ENCODE results near the gene CDK17. TPM values are rescaled to one million over a fixed set of nuclear protein-coding genes. Genes with fewer than 3 reads are reported as not detected.
"Not testable (repeated sequence)": the region's sequence is repeated elsewhere in the genome, so short reads cannot be mapped to it uniquely, and the experiment has no call there.

The CDK17 gene
- total RNA-seq, 8 experiments from 2014 or later, result 28.5 to 61.1 (median 45.5) TPM

DNA sequence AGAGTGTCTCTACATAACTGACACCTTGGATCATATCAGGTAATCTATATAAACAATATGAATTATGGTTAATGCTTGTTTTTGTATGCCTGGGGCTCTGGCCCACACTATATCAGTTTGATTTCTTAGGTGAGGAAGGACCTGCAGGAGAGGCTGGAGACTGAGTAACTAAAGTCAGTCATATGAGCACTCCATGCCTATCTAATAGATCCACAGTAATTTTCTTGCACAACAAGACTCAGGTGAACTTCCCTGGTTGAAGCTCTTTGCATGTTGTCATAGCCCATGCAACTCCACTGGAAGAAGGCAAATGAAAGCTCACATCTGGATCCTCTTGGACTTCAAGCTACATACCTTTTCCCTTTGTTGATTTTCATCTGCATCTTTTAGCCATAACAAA is 62.3 kb downstream of the CDK17 start:
- in situ Hi-C loops (cut with MboI; ENCODE audit: low pct_unique_long_range_greater_than_20kb in 2 of 9, low sequenced_read_pairs in 9 of 9, unreplicated experiment in 9 of 9), result no loop called here
- H3K4me3 ChIP-seq, result no peak overlapping the region
- no peak overlapping the region for H3K27ac ChIP-seq
- no peaks in the 10 kb centered on the region for H3K4me1 ChIP-seq (replicated peaks in 1 of 2)
- ATAC-seq (replicated peaks in 6 of 8), result no peak

DNA sequence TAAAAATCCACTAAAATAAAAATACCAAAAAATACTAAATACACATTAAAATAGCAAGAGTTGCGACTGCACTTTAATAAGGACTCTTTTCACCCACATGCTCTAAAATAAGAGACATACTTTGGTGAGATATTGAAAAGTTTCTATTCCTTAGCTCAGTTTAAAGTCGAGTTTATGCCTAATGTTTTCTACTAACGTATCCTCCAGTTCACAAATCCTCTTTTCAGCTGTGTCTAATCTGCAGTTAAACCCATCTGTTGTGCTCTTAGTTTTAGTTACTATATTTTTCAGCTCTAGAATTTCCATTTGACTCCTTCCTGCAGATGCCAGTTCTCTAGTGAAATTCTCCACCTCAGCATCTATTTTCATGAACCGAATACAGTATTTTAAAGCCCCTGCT is 63.8 kb downstream of the CDK17 start:
- no peaks in the 10 kb centered on the region for H3K4me1 ChIP-seq (replicated peaks in 1 of 2)
- no peak for ATAC-seq (replicated peaks in 6 of 8)
- in situ Hi-C loops (cut with MboI; ENCODE audit: low pct_unique_long_range_greater_than_20kb in 2 of 9, low sequenced_read_pairs in 9 of 9, unreplicated experiment in 9 of 9), result no loop called here
- H3K27ac ChIP-seq, result no peak overlapping the region
- H3K4me3 ChIP-seq, result no peak overlapping the region
- 67 to 100% (median 96%) methylated on average over 1 to 4 of the region's 4 CpGs for WGBS, 10 experiments

DNA sequence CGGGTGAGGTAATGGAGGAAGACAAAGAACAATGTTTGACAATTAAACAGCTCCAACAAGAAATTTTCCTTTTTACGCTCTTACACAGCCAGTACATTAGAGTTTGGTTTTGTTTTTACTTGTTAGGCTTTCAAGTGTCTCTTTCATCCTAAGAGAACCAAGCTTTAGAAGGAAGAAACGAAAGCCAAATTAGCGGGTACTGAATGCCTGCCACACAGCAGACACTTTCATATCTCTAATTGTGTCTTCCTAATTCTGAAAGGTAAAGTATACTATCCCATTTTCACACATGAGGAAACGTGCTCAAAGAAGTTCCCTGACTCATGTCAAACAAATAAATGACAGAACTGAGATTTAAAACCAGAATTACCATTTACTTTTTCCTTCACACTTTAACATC is 65.0 kb downstream of the CDK17 start:
- 67 to 100% (median 94%) methylated on average over 1 to 5 of the region's 5 CpGs for WGBS, 10 experiments
- H3K27ac ChIP-seq, result no peak overlapping the region
- H3K4me3 ChIP-seq, result no peak overlapping the region
- in situ Hi-C loops (cut with MboI; ENCODE audit: low pct_unique_long_range_greater_than_20kb in 2 of 9, low sequenced_read_pairs in 9 of 9, unreplicated experiment in 9 of 9), result no loop called here
- H3K4me1 ChIP-seq (replicated peaks in 1 of 2), result no peaks in the 10 kb centered on the region
- no peak for ATAC-seq (replicated peaks in 6 of 8)

DNA sequence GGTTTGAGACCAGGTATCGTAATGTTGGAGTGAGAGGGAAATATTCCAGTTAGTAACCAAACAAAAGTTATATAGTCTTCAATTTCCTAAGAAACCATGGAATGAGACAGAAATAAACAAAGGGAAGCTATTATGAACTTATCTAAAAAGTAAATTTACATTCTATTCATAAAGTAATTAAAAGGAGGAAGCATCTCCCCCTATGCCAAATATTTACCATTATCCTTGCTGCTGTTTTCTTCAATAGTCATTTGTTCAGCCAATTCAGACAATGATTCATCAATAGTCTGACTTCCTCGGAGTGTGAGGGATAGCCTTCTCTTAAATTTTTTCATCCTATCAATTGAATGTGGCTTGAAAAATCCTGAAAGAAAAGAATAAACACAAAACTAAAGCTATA is 65.7 kb downstream of the CDK17 start:
- no peak overlapping the region for H3K27ac ChIP-seq
- H3K4me3 ChIP-seq, result no peak overlapping the region
- 80 to 100% (median 89%) methylated on average over 1 to 2 of the region's 2 CpGs for WGBS, 10 experiments
- ATAC-seq (replicated peaks in 6 of 8), result no peak
- in situ Hi-C loops (cut with MboI; ENCODE audit: low pct_unique_long_range_greater_than_20kb in 2 of 9, low sequenced_read_pairs in 9 of 9, unreplicated experiment in 9 of 9), result no loop called here
- no peaks in the 10 kb centered on the region for H3K4me1 ChIP-seq (replicated peaks in 1 of 2)

DNA sequence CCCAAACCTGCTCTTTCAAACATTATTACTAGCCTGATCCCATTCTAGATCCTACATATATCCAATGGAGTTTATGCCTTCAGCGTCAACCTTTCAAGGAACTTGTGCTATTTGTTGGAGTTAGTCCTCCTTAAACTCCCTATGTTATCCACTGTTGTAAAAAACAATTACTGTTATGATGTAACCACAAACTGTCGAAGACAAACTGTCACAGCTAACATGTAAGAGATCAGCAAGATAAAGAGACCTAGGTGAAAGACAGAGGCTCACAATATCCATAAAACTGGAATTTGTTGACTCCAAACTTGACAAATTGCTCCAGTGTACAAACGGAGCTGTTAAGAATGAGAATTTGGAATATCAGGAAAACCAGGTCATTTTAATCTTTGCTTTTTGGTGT is 70.7 kb downstream of the CDK17 start:
- ATAC-seq (replicated peaks in 6 of 8), result no peak
- in situ Hi-C loops (cut with MboI; ENCODE audit: low pct_unique_long_range_greater_than_20kb in 2 of 9, low sequenced_read_pairs in 9 of 9, unreplicated experiment in 9 of 9), result no loop called here
- Histone ChIP-seq H3K27ac (no peak overlapping the region), H3K4me3 (no peak overlapping the region), H3K4me1 (replicated peaks in 1 of 2) (no peaks in the 10 kb centered on the region)
- WGBS, 10 experiments, result 63 to 100% (median 90%) methylated on average over 1 to 3 of the region's 3 CpGs; no CpG with 5 or more reads in 1 of the 10 experiments

DNA sequence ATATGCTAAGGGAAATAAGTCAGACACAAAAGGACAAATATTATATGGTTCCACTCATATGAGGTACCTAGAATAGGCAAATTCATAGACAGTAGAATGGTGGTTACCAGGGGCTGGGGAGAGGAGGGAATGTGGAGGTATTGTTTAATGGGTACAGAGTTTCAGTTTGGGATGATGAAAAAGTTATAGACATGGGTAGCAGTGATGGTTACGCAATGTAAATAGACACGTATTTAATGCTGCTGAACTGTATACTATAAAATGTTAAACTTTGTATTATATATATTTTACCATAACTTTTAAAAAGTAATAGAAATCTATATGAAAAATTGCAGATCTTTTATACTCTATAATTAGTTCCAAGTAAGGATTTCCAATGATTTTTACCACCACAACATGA is 71.2 kb downstream of the CDK17 start:
- WGBS, 10 experiments, result 92 to 100% (median 100%) methylated on average over 1 to 2 of the region's 2 CpGs; no CpG with 5 or more reads in 1 of the 10 experiments
- no peak overlapping the region for H3K27ac ChIP-seq
- in situ Hi-C loops (cut with MboI; ENCODE audit: low pct_unique_long_range_greater_than_20kb in 2 of 9, low sequenced_read_pairs in 9 of 9, unreplicated experiment in 9 of 9), result no loop called here

DNA sequence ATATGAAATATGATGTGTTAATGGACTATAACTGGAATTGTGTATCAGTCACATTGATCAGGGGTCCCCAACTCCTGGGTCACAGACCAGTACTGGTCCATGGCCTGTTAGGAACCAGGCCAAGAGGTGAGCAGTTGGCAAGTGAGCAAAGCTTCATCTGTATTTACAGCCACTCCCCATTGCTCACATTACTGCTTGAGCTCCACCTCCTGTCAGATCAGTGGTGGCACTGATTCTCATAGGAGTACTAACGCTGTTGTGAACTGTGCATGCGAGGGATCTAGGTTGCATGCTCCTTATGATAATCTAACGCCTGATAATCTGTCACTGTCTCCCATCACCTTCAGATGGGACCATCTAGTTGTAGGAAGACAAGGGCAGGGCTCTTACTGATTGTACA is 72.3 kb downstream of the CDK17 start:
- peak in 2 of 8 experiments; percentile 34 to 48 for ATAC-seq (replicated peaks in 6 of 8)
- WGBS, 10 experiments, result 83 to 100% (median 90%) methylated on average over 1 to 2 of the region's 3 CpGs; no CpG with 5 or more reads in 7 of the 10 experiments
- no peak overlapping the region for H3K27ac ChIP-seq
- no peak overlapping the region for H3K4me3 ChIP-seq
- H3K4me1 ChIP-seq (replicated peaks in 1 of 2), result no peaks in the 10 kb centered on the region
- in situ Hi-C loops (cut with MboI; ENCODE audit: low pct_unique_long_range_greater_than_20kb in 2 of 9, low sequenced_read_pairs in 9 of 9, unreplicated experiment in 9 of 9), result no loop called here

More for the DNA sequence above, 71.2 kb downstream of the CDK17 start:
- no peak overlapping the region for H3K4me3 ChIP-seq
- no peaks in the 10 kb centered on the region for H3K4me1 ChIP-seq (replicated peaks in 1 of 2)
- no peak for ATAC-seq (replicated peaks in 6 of 8)

DNA sequence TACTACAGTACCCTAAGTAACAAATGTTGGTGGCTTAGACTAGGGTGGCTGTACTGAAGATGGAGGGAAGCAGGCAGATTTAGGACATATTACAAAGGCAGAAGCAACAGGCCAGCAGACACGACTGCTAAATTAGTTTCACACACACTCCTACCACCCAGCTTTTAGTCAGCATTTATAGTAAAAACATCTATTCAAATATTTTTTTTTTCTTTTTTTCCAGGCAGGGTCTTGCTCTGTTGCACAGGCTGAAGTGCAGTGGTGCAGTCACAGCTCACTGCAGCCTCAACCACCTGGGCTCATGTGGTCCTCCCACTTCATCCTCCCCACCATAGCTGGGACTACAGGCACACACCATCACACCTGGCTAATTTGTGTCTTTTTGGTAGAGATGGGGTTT is 72.9 kb downstream of the CDK17 start:
- in situ Hi-C loops (cut with MboI; ENCODE audit: low pct_unique_long_range_greater_than_20kb in 2 of 9, low sequenced_read_pairs in 9 of 9, unreplicated experiment in 9 of 9), result no loop called here

DNA sequence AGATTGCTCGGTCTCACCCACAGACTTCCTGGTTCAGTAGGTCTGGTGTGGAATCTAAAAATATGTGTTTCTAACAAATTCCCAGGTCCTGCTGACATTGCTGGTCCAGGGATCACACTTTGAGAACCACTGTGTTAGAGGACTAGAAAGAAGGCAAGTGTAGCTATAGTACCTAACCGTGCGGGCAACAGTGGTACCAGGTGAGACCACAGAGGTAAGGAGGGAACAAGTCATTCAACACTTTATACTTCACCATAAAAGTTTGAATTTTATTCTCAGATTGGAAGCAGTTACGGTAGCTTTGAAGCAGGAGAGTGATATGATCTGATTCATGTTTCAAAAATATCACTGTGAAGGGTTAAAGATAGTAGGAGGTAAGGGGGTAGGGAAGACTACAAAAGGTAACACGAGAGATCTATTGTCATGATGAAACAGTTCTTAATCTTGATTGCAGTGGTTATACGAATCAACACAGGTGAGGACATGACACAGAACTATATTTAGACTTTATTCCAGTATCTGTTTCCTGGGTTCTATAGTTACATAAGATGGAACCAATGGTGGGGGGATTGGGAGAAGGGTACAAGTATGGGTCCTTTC is 73.5 kb downstream of the CDK17 start:
- Histone ChIP-seq H3K4me3 (no peak overlapping the region), H3K27ac (no peak overlapping the region), H3K4me1 (replicated peaks in 1 of 2) (no peaks in the 10 kb centered on the region)
- ATAC-seq (replicated peaks in 6 of 8), result no peak
- 85 to 100% (median 91%) methylated on average over 1 to 6 of the region's 6 CpGs for WGBS, 10 experiments
- in situ Hi-C loops (cut with MboI; ENCODE audit: low pct_unique_long_range_greater_than_20kb in 2 of 9, low sequenced_read_pairs in 9 of 9, unreplicated experiment in 9 of 9), result no loop called here

More for the DNA sequence above, 72.9 kb downstream of the CDK17 start:
- H3K27ac ChIP-seq, result no peak overlapping the region
- 40 to 100% (median 91%) methylated on average over 1 of the region's 1 CpG; no CpG with 5 or more reads in 5 of the 10 experiments for WGBS, 10 experiments
- no peak for ATAC-seq (replicated peaks in 6 of 8)
- H3K4me1 ChIP-seq (replicated peaks in 1 of 2), result no peaks in the 10 kb centered on the region
- no peak overlapping the region for H3K4me3 ChIP-seq

DNA sequence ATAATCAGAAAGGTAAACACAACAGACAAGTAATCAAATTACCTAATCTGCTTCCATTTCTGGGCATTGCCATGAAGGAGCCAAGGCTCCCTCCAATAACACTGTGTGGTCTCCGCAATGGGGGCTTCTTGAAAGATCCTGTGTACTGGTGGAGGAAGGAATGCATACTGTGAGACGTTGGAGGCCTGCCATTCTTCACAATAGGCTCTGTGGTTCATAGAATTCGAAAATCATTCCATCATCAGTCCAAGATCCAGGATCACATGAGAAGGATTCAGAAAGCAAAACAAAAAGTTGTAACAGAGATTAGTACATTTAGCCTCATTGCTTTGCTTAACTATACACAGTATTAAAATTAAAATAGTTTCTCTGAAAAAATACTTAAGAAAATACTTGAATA is 76.3 kb downstream of the CDK17 start:
- ATAC-seq (replicated peaks in 6 of 8), result no peak
- WGBS, 10 experiments, result 61 to 100% (median 82%) methylated on average over 1 to 3 of the region's 3 CpGs; no CpG with 5 or more reads in 2 of the 10 experiments
- in situ Hi-C loops (cut with MboI; ENCODE audit: low pct_unique_long_range_greater_than_20kb in 2 of 9, low sequenced_read_pairs in 9 of 9, unreplicated experiment in 9 of 9), result no loop called here
- Histone ChIP-seq H3K27ac (no peak overlapping the region), H3K4me1 (replicated peaks in 1 of 2) (no peaks in the 10 kb centered on the region), H3K4me3 (no peak overlapping the region)

DNA sequence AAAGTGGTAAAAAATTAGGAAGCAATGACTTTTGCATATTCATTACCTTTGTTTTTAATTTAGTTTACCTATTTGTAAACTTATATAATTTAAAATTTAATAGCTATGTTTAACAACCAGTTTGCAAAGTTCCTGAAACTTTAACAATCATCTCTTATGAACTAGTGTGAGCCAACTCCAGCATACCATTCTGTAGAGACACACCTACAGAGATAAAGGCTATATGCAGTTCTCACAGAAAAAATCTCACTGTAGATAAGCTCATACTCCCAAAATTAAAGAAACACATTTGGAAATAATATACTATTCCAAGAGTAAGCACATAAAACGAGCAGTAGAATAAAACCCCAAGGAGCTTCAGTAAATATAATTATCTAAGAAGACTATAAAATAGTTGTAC is 77.5 kb downstream of the CDK17 start:
- WGBS, 10 experiments, result 25 to 100% (median 89%) methylated on average over 1 of the region's 1 CpG; no CpG with 5 or more reads in 3 of the 10 experiments
- Histone ChIP-seq H3K27ac (no peak overlapping the region), H3K4me3 (no peak overlapping the region), H3K4me1 (replicated peaks in 1 of 2) (no peaks in the 10 kb centered on the region)
- no peak for ATAC-seq (replicated peaks in 6 of 8)
- in situ Hi-C loops (cut with MboI; ENCODE audit: low pct_unique_long_range_greater_than_20kb in 2 of 9, low sequenced_read_pairs in 9 of 9, unreplicated experiment in 9 of 9), result no loop called here

DNA sequence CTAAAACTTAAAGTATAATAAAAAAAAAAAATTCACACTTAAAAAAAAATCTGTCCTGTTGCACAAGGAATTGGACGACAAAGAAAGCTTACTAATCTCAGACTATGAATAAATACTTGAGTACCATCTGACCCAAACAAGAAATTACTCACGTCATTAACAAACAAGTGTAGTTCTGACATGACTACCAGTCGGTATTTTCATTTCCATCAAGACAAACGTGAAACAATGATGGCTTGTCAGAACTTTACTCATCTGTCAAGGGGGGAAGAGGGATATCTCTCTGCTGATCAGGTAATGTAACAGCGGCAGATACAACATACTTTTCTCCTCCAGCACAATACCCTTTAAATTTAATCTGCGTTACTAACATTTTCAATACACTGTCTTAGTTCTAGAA is 78.3 kb downstream of the CDK17 start:
- WGBS, 10 experiments, result 91 to 100% (median 95%) methylated on average over 2 to 6 of the region's 6 CpGs
- no peak overlapping the region for H3K4me3 ChIP-seq
- in situ Hi-C loops (cut with MboI; ENCODE audit: low pct_unique_long_range_greater_than_20kb in 2 of 9, low sequenced_read_pairs in 9 of 9, unreplicated experiment in 9 of 9), result no loop called here
- ATAC-seq (replicated peaks in 6 of 8), result no peak
- no peaks in the 10 kb centered on the region for H3K4me1 ChIP-seq (replicated peaks in 1 of 2)
- no peak overlapping the region for H3K27ac ChIP-seq

DNA sequence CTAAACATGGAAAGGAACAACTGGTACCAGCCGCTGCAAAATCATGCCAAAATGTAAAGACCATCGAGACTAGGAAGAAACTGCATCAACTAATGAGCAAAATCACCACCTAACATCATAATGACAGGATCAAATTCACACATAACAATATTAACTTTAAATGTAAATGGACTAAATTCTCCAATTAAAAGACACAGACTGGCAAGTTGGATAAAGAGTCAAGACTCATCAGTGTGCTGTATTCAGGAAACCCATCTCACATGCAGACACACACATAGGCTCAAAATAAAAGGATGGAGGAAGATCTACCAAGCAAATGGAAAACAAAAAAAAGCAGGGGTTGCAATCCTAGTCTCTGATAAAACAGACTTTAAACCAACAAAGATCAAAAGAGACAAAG is 82.4 kb downstream of the CDK17 start:
- in situ Hi-C loops (cut with MboI; ENCODE audit: low pct_unique_long_range_greater_than_20kb in 2 of 9, low sequenced_read_pairs in 9 of 9, unreplicated experiment in 9 of 9); H3K27ac ChIP-seq; ATAC-seq (replicated peaks in 6 of 8); H3K4me3 ChIP-seq; H3K4me1 ChIP-seq (replicated peaks in 1 of 2): not testable (repeated sequence)
- WGBS, 10 experiments, result no CpG with 5 or more reads among the region's 2 CpGs

DNA sequence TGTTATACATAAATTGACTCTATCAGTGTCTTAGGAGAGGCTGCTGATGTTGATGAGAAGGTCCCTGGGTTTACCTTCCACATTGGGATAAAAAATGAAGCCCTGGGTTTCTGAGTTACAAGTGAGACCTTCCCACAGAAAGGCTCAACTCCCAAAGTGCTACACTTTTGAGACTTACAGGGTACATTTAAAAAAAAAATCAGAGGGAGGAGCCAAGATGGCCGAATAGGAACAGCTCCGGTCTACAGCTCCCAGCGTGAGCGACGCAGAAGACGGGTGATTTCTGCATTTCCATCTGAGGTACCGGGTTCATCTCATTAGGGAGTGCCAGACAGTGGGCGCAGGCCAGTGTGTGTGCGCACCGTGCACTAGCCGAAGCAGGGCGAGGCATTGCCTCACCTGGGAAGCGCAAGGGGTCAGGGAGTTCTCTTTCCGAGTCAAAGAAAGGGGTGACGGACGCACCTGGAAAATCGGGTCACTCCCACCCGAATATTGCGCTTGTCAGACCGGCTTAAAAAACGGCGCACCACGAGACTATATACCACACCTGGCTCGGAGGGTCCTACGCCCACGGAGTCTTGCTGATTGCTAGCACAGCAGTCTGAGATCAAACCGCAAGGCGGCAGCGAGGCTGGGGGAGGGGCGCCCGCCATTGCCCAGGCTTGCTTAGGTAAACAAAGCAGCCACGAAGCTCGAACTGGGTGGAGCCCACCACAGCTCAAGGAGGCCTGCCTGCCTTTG is 84.3 kb downstream of the CDK17 start:
- peak overlapping the region; percentile 39 to 65 (median 50) for H3K4me3 ChIP-seq
- H3K27ac ChIP-seq, result peak overlapping the region; percentile 91
- 0 to 67% methylated on average over 1 to 3 of the region's 33 CpGs; no CpG with 5 or more reads in 8 of the 10 experiments for WGBS, 10 experiments
- peak in 5 of 8 experiments; percentile 76 to 82 (median 79) for ATAC-seq (replicated peaks in 6 of 8)
- H3K4me1 ChIP-seq (replicated peaks in 1 of 2); in situ Hi-C loops (cut with MboI; ENCODE audit: low pct_unique_long_range_greater_than_20kb in 2 of 9, low sequenced_read_pairs in 9 of 9, unreplicated experiment in 9 of 9): not testable (repeated sequence)

Measured in motor neuron (in vitro differentiated cells).